Naive B cell (primary cell): ENCODE data around the gene R3HDM1. TPM values are rescaled to one million over a fixed set of nuclear protein-coding genes. Genes with fewer than 3 reads are reported as not detected.
"Not testable (repeated sequence)": the region's sequence is repeated elsewhere in the genome, so short reads cannot be mapped to it uniquely, and the experiment has no call there.

Source experiments
- ATAC-seq, 2 donors: fragments of 150-1000 bp; cut with Tn5 transposase; 2 replicates each; pipeline ENCODE4 v1.10.0; 2021; ENCODE audit warnings: low read depth in 2 of 2, mild to moderate bottlenecking in 2 of 2, moderate library complexity in 2 of 2
- DNase-seq: peaks from one replicate; pipeline ENCODE4 v3.0.0; 2022
- H3K27ac Mint-ChIP-seq, 6 donors: one replicate each; pipeline ENCODE4 v1.8.0; 2020 to 2022; ENCODE audit warnings: mild to moderate bottlenecking in 6 of 6, mixed read lengths in 6 of 6, moderate library complexity in 5 of 6, inconsistent platforms in 2 of 6
- H3K27me3 Mint-ChIP-seq, 3 donors: one replicate each; pipeline ENCODE4 v1.8.0; 2021 to 2022; ENCODE audit warnings: mixed read lengths in 3 of 3, mild to moderate bottlenecking in 1 of 3
- H3K36me3 Mint-ChIP-seq, 2 donors: one replicate each; pipeline ENCODE4 v1.8.0; 2020 to 2022; ENCODE audit warnings: mixed read lengths in 2 of 2, inconsistent platforms in 1 of 2, mild to moderate bottlenecking in 1 of 2
- H3K4me1 Mint-ChIP-seq, 3 donors: one replicate each; pipeline ENCODE4 v1.8.0; 2020 to 2022; ENCODE audit warnings: mixed read lengths in 3 of 3, inconsistent platforms in 1 of 3, mild to moderate bottlenecking in 1 of 3, moderate library complexity in 1 of 3
- H3K4me3 Mint-ChIP-seq, 8 donors: one replicate each; pipeline ENCODE4 v1.8.0; 2020 to 2022; ENCODE audit warnings: mild to moderate bottlenecking in 8 of 8, mixed read lengths in 8 of 8, moderate library complexity in 8 of 8, inconsistent platforms in 2 of 8
- H3K9me3 Mint-ChIP-seq, 7 donors: one replicate each; pipeline ENCODE4 v1.8.0; 2020 to 2022; ENCODE audit warnings: mixed read lengths in 7 of 7, mild to moderate bottlenecking in 5 of 7, inconsistent platforms in 2 of 7, moderate library complexity in 1 of 7
- polyA plus RNA-seq, 6 donors: library from polyadenylated mRNA; unstranded; fragments of 300-500 nt; fragmentation: Illumina TruSeq; gene quantifications; one replicate each; pipeline ENCODE4 v1.2.3, GENCODE V29; 2021; ENCODE audit warnings: low read depth in 6 of 6

The R3HDM1 gene
- polyA plus RNA-seq, 6 donors from 2014 or later: 11.3 to 29.8 (median 14.7) TPM

- Mint-ChIP-seq H3K36me3 (peaks cover 8 to 27% of the 10 kb centered on the region in 2 donors), H3K9me3 (no peaks in the 10 kb centered on the region), H3K27ac (peak overlapping the region in 1 of 6 donors; percentile 34), H3K27me3 (no peaks in the 10 kb centered on the region), H3K4me3 (no peak overlapping the region), H3K4me1 (peaks cover 0 to 5% (median 0%) of the 10 kb centered on the region in 3 donors)
- DNase-seq (no peak), ATAC-seq (no peak)
These were observed 133.4 kb downstream of the R3HDM1 start for GRCh38 chr2:135664623-135665068.

- H3K27ac Mint-ChIP-seq: no peak overlapping the region
- DNase-seq (no peak), ATAC-seq (no peak)
- no peaks in the 10 kb centered on the region for H3K9me3 Mint-ChIP-seq
- H3K4me3 Mint-ChIP-seq: no peak overlapping the region
- no peaks in the 10 kb centered on the region for H3K27me3 Mint-ChIP-seq
- H3K4me1 Mint-ChIP-seq: peaks cover 0 to 5% (median under 1%) of the 10 kb centered on the region in 3 donors
- peaks cover 2 to 21% of the 10 kb centered on the region in 2 donors for H3K36me3 Mint-ChIP-seq
These were observed 135.8 kb downstream of the R3HDM1 start for GRCh38 chr2:135667045-135667444.

GRCh38 chr2:135674453-135674852, 143.2 kb downstream of the R3HDM1 start:
- no peaks in the 10 kb centered on the region for H3K27me3 Mint-ChIP-seq
- no peak overlapping the region for H3K4me3 Mint-ChIP-seq
- ATAC-seq (no peak), DNase-seq (no peak)
- no peak overlapping the region for H3K27ac Mint-ChIP-seq
- H3K4me1 Mint-ChIP-seq: peaks cover 0 to 4% (median 0%) of the 10 kb centered on the region in 3 donors
- H3K9me3 Mint-ChIP-seq: no peaks in the 10 kb centered on the region
- peaks cover 13 to 19% of the 10 kb centered on the region in 2 donors for H3K36me3 Mint-ChIP-seq

GRCh38 chr2:135676031-135676430, 144.7 kb downstream of the R3HDM1 start:
- Mint-ChIP-seq H3K27me3 (no peaks in the 10 kb centered on the region), H3K9me3 (no peaks in the 10 kb centered on the region), H3K27ac (no peak overlapping the region), H3K4me3 (no peak overlapping the region), H3K36me3 (peaks cover 13 to 25% of the 10 kb centered on the region in 2 donors), H3K4me1 (peaks cover 0 to 4% (median 0%) of the 10 kb centered on the region in 3 donors)
- ATAC-seq: no peak
- no peak for DNase-seq

- Mint-ChIP-seq H3K4me3 (no peak overlapping the region), H3K36me3 (peaks cover 11 to 21% of the 10 kb centered on the region in 2 donors), H3K27me3 (no peaks in the 10 kb centered on the region), H3K27ac (no peak overlapping the region), H3K9me3 (no peaks in the 10 kb centered on the region), H3K4me1 (no peaks in the 10 kb centered on the region)
- DNase-seq (no peak), ATAC-seq (no peak)
These were observed 147.8 kb downstream of the R3HDM1 start for GRCh38 chr2:135679125-135679524.

GRCh38 chr2:135685361-135685760, 154.1 kb downstream of the R3HDM1 start:
- ATAC-seq (no peak), DNase-seq (no peak)
- Mint-ChIP-seq H3K27ac (peak overlapping the region in 1 of 6 donors; percentile 1), H3K4me3 (no peak overlapping the region), H3K4me1 (no peaks in the 10 kb centered on the region), H3K27me3 (no peaks in the 10 kb centered on the region), H3K36me3 (peaks cover 22 to 24% of the 10 kb centered on the region in 2 donors), H3K9me3 (no peaks in the 10 kb centered on the region)

GRCh38 chr2:135688978-135689377, 157.7 kb downstream of the R3HDM1 start:
- Mint-ChIP-seq H3K4me1 (no peaks in the 10 kb centered on the region), H3K27me3 (no peaks in the 10 kb centered on the region), H3K27ac (peak overlapping the region in 1 of 6 donors; percentile 30), H3K4me3 (no peak overlapping the region), H3K36me3 (peaks cover 9 to 13% of the 10 kb centered on the region in 2 donors), H3K9me3 (no peaks in the 10 kb centered on the region)
- ATAC-seq (no peak), DNase-seq (no peak)

GRCh38 chr2:135689679-135690078, 158.4 kb downstream of the R3HDM1 start:
- no peaks in the 10 kb centered on the region for H3K27me3 Mint-ChIP-seq
- DNase-seq: no peak
- H3K4me3 Mint-ChIP-seq: no peak overlapping the region
- ATAC-seq: no peak
- no peaks in the 10 kb centered on the region for H3K4me1 Mint-ChIP-seq
- peaks cover 9 to 14% of the 10 kb centered on the region in 2 donors for H3K36me3 Mint-ChIP-seq
- no peak overlapping the region for H3K27ac Mint-ChIP-seq
- H3K9me3 Mint-ChIP-seq: no peaks in the 10 kb centered on the region

GRCh38 chr2:135694711-135695110, 163.4 kb downstream of the R3HDM1 start:
- Mint-ChIP-seq H3K27me3 (no peaks in the 10 kb centered on the region), H3K36me3 (peaks cover 14 to 17% of the 10 kb centered on the region in 2 donors), H3K4me3 (no peak overlapping the region), H3K4me1 (no peaks in the 10 kb centered on the region), H3K9me3 (no peaks in the 10 kb centered on the region), H3K27ac (peak overlapping the region in 2 of 6 donors; percentile 73 to 78)
- no peak for DNase-seq
- ATAC-seq: no peak

GRCh38 chr2:135698838-135699237, 167.6 kb downstream of the R3HDM1 start:
- Mint-ChIP-seq H3K36me3 (peaks cover 14 to 17% of the 10 kb centered on the region in 2 donors), H3K4me3 (no peak overlapping the region), H3K27ac (no peak overlapping the region), H3K9me3 (no peaks in the 10 kb centered on the region), H3K27me3 (no peaks in the 10 kb centered on the region), H3K4me1 (no peaks in the 10 kb centered on the region)
- DNase-seq (no peak), ATAC-seq (no peak)

- no peak overlapping the region for H3K4me3 Mint-ChIP-seq
- DNase-seq: no peak
- no peaks in the 10 kb centered on the region for H3K36me3 Mint-ChIP-seq
- no peaks in the 10 kb centered on the region for H3K27me3 Mint-ChIP-seq
- ATAC-seq: no peak
- H3K9me3 Mint-ChIP-seq: no peaks in the 10 kb centered on the region
- no peak overlapping the region for H3K27ac Mint-ChIP-seq
- H3K4me1 Mint-ChIP-seq: no peaks in the 10 kb centered on the region
These were observed 170.2 kb downstream of the R3HDM1 start for GRCh38 chr2:135701442-135701841.

GRCh38 chr2:135703300-135703699, 172.0 kb downstream of the R3HDM1 start:
- ATAC-seq: no peak
- Mint-ChIP-seq H3K4me1 (no peaks in the 10 kb centered on the region), H3K27me3 (no peaks in the 10 kb centered on the region), H3K4me3 (no peak overlapping the region), H3K9me3 (no peaks in the 10 kb centered on the region), H3K27ac (no peak overlapping the region), H3K36me3 (no peaks in the 10 kb centered on the region)
- DNase-seq: no peak

GRCh38 chr2:135704075-135704474, 172.8 kb downstream of the R3HDM1 start:
- not testable (repeated sequence) for ATAC-seq, H3K27ac Mint-ChIP-seq

GRCh38 chr2:135708159-135708558, 176.9 kb downstream of the R3HDM1 start:
- no peaks in the 10 kb centered on the region for H3K9me3 Mint-ChIP-seq
- no peak overlapping the region for H3K27ac Mint-ChIP-seq
- ATAC-seq (no peak), DNase-seq (no peak)
- peaks cover 8 to 11% of the 10 kb centered on the region in 2 donors for H3K36me3 Mint-ChIP-seq
- H3K27me3 Mint-ChIP-seq: no peaks in the 10 kb centered on the region
- H3K4me1 Mint-ChIP-seq: peaks cover 0 to 10% (median 4%) of the 10 kb centered on the region in 3 donors
- H3K4me3 Mint-ChIP-seq: no peak overlapping the region

More at GRCh38 chr2:135704075-135704474, 172.8 kb downstream of the R3HDM1 start:
- DNase-seq, H3K4me3 Mint-ChIP-seq, H3K36me3 Mint-ChIP-seq, H3K27me3 Mint-ChIP-seq, H3K9me3 Mint-ChIP-seq, H3K4me1 Mint-ChIP-seq: not testable (repeated sequence)

GRCh38 chr2:135709992-135710391, 178.7 kb downstream of the R3HDM1 start:
- Mint-ChIP-seq H3K9me3 (no peaks in the 10 kb centered on the region), H3K36me3 (peaks cover 8 to 11% of the 10 kb centered on the region in 2 donors), H3K27ac (peak overlapping the region in 1 of 6 donors; percentile 4)

More at GRCh38 chr2:135709992-135710391, 178.7 kb downstream of the R3HDM1 start:
- ATAC-seq (peak; percentile 46 to 63), DNase-seq (peak; percentile 54)
- Mint-ChIP-seq H3K27me3 (no peaks in the 10 kb centered on the region), H3K4me1 (peaks cover 0 to 10% (median 4%) of the 10 kb centered on the region in 3 donors), H3K4me3 (no peak overlapping the region)
